ENCODE data around the gene CLIC4. TPM values are rescaled to one million over a fixed set of nuclear protein-coding genes. Genes with fewer than 3 reads are reported as not detected.

The CLIC4 gene
- total and polyA plus RNA-seq, 2 of the 8 experiments (the other 6 are each of a cell fraction or from before 2014, with no cell fraction given), result 77.5 to 293 TPM

GRCh38 chr1:24793447-24794129, 48.3 kb downstream of the CLIC4 start:
- Histone ChIP-seq H3K27ac (ENCODE audit: low read depth, low read length) (no peak overlapping the region), H2BK15ac (ENCODE audit: low read length) (no peak overlapping the region), H2BK120ac (replicated peaks; ENCODE audit: low read depth, low read length) (no peak overlapping the region), H4K91ac (replicated peaks; ENCODE audit: insufficient read length, low read length) (no peak overlapping the region), H3K4ac (replicated peaks; ENCODE audit: insufficient read length, low read depth, low read length) (no peak overlapping the region), H3K9me3 (ENCODE audit: insufficient read depth in 2 of 2, low read depth in 1 of 2, low read length in 1 of 2) (peaks cover 5 to 10% of the 10 kb centered on the region in 2 experiments; a peak in 3 of 4 replicates), H3K9ac (replicated peaks in 1 of 4; ENCODE audit: extremely low read depth in 1 of 4, low read depth in 3 of 4, low read length in 3 of 4) (no peak overlapping the region; a peak in 1 of 7 replicates), H3K79me1 (ENCODE audit: low read depth, low read length) (0 out of 2 replicates have a peak, but pooled peaks cover 2% of the 10 kb centered on the region), H4K8ac (ENCODE audit: extremely low read depth, insufficient read depth, low read length) (no peak overlapping the region), H3K4me3 (ENCODE audit: extremely low read depth in 1 of 4, insufficient read depth in 2 of 4, low read depth in 3 of 4, low read length in 4 of 4) (no peak overlapping the region), H3K4me1 (replicated peaks in 1 of 4; ENCODE audit: control insufficient read depth in 3 of 4, insufficient read depth in 4 of 4, low read length in 3 of 4) (no peaks in the 10 kb centered on the region), H3K23ac (ENCODE audit: insufficient read length) (no peak overlapping the region), H3K79me2 (ENCODE audit: control insufficient read depth in 1 of 2, insufficient read depth in 2 of 2, low read length in 2 of 2) (peaks cover 5 to 89% of the 10 kb centered on the region in 2 experiments; a peak in 3 of 4 replicates), H3K27me3 (replicated peaks in 1 of 4; ENCODE audit: control insufficient read depth in 3 of 4, extremely low read depth in 1 of 4, insufficient read depth in 3 of 4, low read length in 3 of 4) (no peaks in the 10 kb centered on the region), H2BK12ac (ENCODE audit: low read depth, low read length) (no peak overlapping the region), H2AK5ac (ENCODE audit: low read depth, low read length) (no peak overlapping the region), H3K23me2 (ENCODE audit: low read depth, low read length) (no peaks in the 10 kb centered on the region; the same call in 1 of the 2 replicates), H4K20me1 (replicated peaks in 1 of 2; ENCODE audit: control insufficient read depth in 1 of 2, insufficient read depth in 2 of 2, low read length in 2 of 2) (peaks cover 2 to 5% of the 10 kb centered on the region in 2 experiments), H2BK5ac (ENCODE audit: low read depth, low read length) (no peak overlapping the region), H2BK20ac (ENCODE audit: low read length) (no peak overlapping the region), H3K18ac (ENCODE audit: extremely low read depth, low read length) (no peak overlapping the region), H2AFZ (ENCODE audit: low read length) (no peak overlapping the region), H4K5ac (ENCODE audit: insufficient read length, low read depth, low read length) (no peak overlapping the region), H3K36me3 (ENCODE audit: control insufficient read depth in 2 of 4, insufficient read depth in 4 of 4, low read length in 3 of 4) (peaks cover 7 to 17% (median 12%) of the 10 kb centered on the region in 4 experiments; a peak in 6 of 8 replicates), H3K56ac (replicated peaks; ENCODE audit: insufficient read length, low read depth, low read length) (no peak overlapping the region), H3K4me2 (ENCODE audit: insufficient read depth in 1 of 2, low read depth in 2 of 2, low read length in 2 of 2) (no peak overlapping the region), H3K14ac (ENCODE audit: insufficient read length) (no peak overlapping the region)
- DNase-seq (ENCODE audit: low read depth in 1 of 2, low spot score in 2 of 2), result no peak
- no peak for FAIRE-seq
- POLR2A ChIA-PET (ENCODE audit: partially characterized antibody), result no interaction called here
- CTCF ChIA-PET (ENCODE audit: partially characterized antibody), result interaction anchor here (0.7 to 2.7 kb wide), 2 partner anchors 93 to 105 kb away, joined by 3 to 7 read pairs; no protein-coding TSS in a partner anchor
- no peak for TF ChIP-seq CEBPB (IDR thresholded peaks at IDR 0.05; ENCODE audit: low read depth, low read length)
- TF ChIP-seq SAP30 (IDR thresholded peaks at IDR 0.05; ENCODE audit: insufficient read depth, insufficient replicate concordance, low read length), result no peak
- no peak for TF ChIP-seq CTBP2 (IDR thresholded peaks at IDR 0.05; ENCODE audit: borderline replicate concordance, insufficient read depth, insufficient read length, low read length)
- no peak for TF ChIP-seq SP4 (IDR thresholded peaks at IDR 0.05; ENCODE audit: low read length)
- TF ChIP-seq SP1 (IDR thresholded peaks at IDR 0.05; ENCODE audit: low read depth, low read length), result no peak
- no peak for TF ChIP-seq GABPA (IDR thresholded peaks at IDR 0.05; ENCODE audit: borderline replicate concordance, insufficient read depth, low read length)
- no peak for TF ChIP-seq RXRA (IDR thresholded peaks at IDR 0.05; ENCODE audit: insufficient read depth, low read depth, low read length)
- WGBS, 2 experiments (ENCODE audit: extremely low coverage in 1 of 2, insufficient coverage in 1 of 2, insufficient read length in 1 of 2, insufficient replicate concordance in 2 of 2, low coverage in 1 of 2, low lambda C conversion rate in 2 of 2, missing lambda C conversion rate in 1 of 2), result 85% methylated on average over 4 of the region's 4 CpGs; no CpG with 5 or more reads in 1 of the 2 experiments
